HG03108 (cell line): Measurements from ENCODE around the gene KRTAP10-2.
"Not testable (repeated sequence)": the region's sequence is repeated elsewhere in the genome, so short reads cannot be mapped to it uniquely, and the experiment has no call there.

Source experiments
- ATAC-seq: cut with Tn5 transposase; IDR thresholded peaks from one replicate; pipeline ENCODE4 v1.9.1; 2021; ENCODE audit warnings: moderate library complexity; ENCODE audit not compliant: unreplicated experiment

The KRTAP10-2 gene

GRCh38 chr21:44583089-44583799 lies 31.9 kb upstream of the KRTAP10-2 start:
- no peak for ATAC-seq

GRCh38 chr21:44582055-44582454 lies 30.8 kb upstream of the KRTAP10-2 start:
- ATAC-seq, result no peak

DNA sequence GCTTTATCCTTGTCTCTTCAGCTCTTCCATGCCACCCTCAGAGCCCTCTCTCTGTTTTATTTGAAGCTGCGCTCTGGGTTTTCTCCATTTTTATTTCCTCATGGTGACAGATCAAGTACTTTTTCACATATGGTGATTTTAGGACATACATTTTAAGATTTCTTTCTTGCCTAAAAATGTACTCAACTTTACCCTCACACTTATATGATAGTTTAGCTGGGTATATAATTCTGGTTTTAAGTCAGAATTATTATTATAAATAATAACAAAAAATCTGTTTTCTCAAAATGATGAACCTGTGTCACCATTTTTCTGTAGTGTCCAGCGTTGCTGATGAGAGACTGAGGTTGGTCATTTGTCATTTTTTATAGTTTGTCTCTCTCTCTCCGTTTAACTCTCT lies 29.9 kb upstream of the KRTAP10-2 start:
- no peak for ATAC-seq

- not testable (repeated sequence) for ATAC-seq
Observed at GRCh38 chr21:44580231-44580821, 29.0 kb upstream of the KRTAP10-2 start, which contains the start of gene KRTAP10-5. Gene KRTAP10-5, minus strand, starts transcription at chr21:44580604. Its CDS starts 26 bp downstream, at chr21:44580578.

DNA sequence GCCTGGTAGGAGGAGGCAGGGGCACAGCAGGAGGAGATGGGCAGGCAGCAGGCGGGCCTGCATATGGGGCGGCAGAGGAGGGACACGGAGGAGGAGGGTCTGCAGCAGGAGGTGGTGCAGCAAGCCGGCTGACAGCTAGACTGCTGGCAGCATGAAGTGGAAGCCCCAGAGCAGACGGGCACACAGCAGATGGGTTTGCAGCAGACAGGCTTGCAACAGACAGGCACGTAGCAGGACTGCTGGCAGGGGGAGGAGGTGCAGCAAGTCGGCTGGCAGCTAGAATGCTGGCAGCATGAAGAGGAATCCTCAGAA lies 28.5 kb upstream of the KRTAP10-2 start:
- no peak for ATAC-seq

DNA sequence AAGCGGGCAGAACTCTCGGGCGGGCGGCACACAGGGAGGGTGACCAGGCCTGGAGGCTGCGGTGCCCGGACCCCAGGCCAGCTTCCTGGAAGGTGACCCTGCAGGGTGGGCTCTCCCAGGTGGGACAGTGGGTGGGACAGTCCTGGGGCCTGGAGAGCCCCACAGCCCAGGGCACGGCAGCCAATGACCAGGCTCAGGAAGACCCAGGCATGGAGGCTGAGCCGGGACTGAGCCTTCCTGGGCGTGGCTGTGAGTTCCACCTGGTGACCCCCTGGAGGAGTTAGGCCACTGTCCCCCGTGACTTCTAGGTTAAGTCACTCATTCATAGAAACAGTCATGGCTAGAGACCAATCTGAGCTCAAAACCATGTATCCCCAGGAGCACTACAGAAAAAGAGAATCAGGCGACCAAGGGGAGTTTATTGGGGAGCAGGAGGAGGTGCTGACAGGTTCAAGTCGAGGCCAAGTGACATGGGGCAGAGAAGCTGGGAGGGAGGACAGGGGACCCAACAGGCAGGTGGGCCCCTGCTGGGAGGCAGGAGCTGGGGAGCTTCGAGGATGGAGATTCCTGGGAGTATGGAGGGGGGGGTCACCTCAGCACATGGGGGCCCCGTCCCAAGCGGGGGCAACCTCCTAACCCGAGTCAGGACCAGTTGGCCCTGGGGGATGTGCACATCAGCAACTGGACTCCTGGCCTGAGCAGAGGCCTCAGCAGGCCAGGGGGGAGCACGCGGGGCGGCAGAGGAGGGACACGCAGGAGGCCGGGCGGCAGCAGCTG lies 27.9 kb upstream of the KRTAP10-2 start:
- ATAC-seq, result no peak

GRCh38 chr21:44578371-44579055 lies 27.2 kb upstream of the KRTAP10-2 start:
- no peak for ATAC-seq

- ATAC-seq, result no peak
Observed at GRCh38 chr21:44576025-44576420, 24.7 kb upstream of the KRTAP10-2 start.

GRCh38 chr21:44575307-44576024 lies 24.2 kb upstream of the KRTAP10-2 start:
- ATAC-seq, result no peak

- ATAC-seq, result no peak
Observed at GRCh38 chr21:44574457-44575306, 23.4 kb upstream of the KRTAP10-2 start.

GRCh38 chr21:44573630-44574456 lies 22.5 kb upstream of the KRTAP10-2 start, which contains the start of gene KRTAP10-4:
Gene KRTAP10-4, plus strand, starts transcription at chr21:44573729. Its CDS starts 30 bp downstream, at chr21:44573759.
- ATAC-seq, result not testable (repeated sequence)

DNA sequence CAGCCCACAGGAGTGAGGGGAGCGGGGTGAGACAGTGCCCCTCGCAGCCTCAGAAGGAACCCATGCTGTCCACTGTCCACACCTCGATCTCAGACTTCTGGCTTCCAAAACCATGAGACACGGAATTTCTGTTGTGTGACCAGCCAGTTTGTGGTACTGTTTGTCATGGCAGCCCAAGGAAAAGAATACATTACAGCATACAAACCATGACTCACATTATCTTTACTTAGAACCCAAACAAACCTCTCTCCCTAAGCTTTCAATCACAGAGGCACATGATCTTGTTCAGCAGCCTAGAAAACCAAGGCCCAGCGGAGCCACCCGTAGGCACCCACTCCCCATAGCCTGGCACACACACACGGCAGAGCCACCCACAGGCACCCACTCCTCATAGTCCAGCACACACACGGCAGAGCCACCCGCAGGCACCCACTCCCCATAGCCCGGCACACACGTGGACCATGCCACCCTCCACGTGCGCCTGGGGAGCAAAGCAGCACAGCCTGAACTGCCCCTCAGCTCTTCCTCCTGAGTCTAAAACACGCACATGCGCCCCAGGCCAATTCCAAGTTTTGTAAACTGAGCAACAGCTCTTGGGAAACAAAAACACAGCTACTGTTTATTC lies 21.8 kb upstream of the KRTAP10-2 start:
- ATAC-seq, result no peak

GRCh38 chr21:44571844-44572782 lies 20.8 kb upstream of the KRTAP10-2 start:
- ATAC-seq, result no peak

GRCh38 chr21:44571296-44571695 lies 20.0 kb upstream of the KRTAP10-2 start:
- no peak for ATAC-seq

DNA sequence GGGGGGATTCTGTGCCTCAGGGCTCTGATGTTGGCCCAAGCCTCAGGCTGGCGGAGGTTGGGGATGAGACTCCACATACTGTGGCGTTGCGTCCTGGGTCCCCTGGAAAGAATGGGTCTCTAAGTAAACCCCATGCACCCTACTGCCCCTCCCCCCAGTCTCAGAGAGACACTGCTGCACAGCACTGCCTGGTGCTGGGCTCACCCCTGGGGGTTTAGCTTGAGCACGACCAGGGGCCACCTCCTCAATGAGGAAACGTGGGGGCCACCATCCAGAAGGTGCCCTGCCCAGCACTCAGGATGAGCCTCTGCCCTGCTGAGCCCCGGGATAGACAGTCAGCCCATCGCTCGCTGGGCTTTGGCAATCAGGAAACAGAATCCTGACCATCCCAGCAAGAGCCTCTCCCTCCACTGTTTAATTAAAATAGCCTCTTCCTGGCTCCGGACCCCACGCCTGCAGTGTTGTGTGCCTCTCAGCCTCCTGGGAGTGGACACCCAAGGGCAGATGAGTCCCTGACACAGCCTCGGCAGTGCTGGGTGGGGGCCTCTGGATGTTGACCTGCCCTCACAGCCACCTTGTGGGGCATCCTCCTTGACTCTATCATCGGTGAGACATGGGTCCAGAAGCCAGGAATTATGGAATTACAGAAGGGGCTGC lies 18.7 kb upstream of the KRTAP10-2 start:
- no peak for ATAC-seq

DNA sequence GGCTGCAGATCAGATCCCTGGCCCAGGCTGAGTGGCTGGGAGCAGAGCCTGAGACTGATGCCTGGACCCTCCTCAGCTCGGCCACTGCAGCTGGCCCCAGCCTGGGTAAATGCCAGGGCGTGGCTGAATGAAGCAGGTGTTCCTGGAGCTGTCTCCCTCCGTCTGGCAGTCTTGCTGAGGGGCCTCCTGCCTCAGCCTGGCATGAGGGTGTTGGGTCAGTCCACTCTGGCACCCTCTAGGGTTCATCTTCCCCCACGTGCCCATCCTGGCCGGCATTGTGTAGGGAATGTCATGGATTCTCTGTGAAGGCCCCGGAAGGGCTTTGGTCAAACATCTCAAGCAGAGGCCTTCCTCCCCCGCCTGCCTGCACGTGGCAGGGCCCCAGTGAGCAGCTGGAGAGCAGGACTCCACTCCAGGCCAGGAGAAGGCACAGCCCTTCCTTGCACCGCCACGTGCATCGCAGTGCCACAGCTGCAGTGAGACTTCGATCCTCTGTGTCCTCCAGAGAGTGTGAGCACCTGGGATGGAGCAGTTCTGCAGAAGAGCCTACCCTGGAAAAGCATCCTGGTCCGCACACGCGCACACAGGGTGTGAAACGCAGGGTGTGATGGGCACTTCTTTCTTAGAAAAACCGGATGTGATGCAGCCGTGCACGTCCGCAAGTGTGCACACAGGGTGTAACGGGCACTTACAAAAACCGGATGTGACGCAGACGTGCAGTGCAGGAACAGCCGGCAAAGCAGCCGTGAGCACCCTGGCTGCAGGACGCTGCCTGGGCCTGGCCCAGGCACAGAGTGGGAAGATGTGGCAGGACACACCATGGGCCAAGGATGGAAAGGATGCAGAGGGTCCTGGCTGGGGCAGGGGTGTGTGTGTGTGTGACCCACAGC lies 17.6 kb upstream of the KRTAP10-2 start:
- ATAC-seq, result no peak
